8988T (cell line): Measurements from ENCODE around the gene WDR45.
A peak's percentile ranks its signal among the peaks of the same experiment; 100 is the strongest.

ENCODE experiments used
- DNase-seq: peaks from one replicate; pipeline ENCODE4 v3.0.0; 2011

WDR45 gene

DNA sequence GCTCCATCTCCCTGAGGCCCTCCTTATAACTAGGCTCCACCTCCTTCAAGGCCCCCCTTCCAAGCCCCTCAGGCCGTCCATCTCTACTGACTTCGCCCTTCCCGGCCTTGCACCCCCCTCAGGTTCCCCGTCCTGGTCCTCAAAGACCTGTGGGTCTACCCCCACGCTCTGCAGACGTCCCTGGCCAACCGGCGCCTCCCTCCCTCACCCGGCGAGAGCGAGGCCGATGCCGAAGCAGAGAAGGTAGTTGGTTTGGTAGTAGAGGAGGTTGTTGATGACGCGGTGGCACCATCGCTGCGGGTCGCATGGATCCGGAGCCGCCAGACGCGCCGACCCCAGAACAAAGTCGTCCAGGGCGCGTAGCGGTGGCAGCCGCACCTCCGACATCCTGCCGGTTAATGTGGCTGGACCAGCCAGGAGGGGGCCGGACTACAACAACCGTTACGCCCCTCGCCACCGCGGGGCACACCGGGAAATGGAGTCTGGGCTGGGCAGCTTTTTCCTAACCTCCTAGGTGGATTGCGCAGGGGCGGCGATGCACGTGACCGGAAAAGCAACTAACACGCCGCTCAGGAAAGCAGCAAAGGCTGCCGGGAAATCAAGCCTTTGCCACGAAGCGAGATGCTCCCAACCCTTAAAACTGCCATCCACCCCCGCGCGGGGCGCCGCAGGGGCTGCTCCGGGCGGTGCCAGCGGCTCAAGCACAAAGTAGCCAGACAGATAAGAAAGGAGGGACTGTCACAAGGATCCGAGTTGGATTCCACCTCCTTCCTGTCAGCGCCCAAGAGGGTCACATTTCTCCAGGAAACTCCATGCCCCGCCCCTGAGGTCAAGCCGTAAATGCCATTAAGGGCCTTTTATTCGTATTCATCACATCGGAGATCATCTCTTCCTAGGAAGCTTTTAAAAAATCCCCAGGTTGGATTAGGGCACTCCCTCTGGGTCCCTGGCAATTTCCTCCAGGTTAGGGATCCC lies 5.8 kb downstream of the WDR45 start, which contains the start of gene PRAF2:
PRAF2 (minus strand) TSS at position 402 of the 975 bp plus-strand sequence; CDS start at position 387, 15 bp downstream.
- no peak for DNase-seq

DNA sequence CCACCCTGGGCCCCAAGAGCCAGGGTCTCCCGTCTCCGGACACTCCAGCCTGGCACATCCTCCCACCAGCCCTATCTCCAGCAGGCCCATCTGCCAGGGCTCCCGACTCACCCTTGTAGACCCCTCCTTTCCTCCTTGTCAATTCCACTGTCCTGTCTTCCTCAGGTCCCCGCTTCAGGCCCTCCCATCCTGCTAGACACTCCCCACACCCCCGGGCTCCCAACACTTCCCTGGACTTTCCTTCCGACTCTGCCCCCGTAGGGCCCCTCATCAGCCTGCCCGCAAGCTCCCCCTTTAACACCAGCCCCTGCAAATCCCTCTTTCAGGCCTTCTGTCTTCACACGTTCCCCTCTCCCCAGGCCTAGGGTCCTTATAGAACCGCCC lies 7.0 kb downstream of the WDR45 start:
- DNase-seq, result peak; percentile 47

DNA sequence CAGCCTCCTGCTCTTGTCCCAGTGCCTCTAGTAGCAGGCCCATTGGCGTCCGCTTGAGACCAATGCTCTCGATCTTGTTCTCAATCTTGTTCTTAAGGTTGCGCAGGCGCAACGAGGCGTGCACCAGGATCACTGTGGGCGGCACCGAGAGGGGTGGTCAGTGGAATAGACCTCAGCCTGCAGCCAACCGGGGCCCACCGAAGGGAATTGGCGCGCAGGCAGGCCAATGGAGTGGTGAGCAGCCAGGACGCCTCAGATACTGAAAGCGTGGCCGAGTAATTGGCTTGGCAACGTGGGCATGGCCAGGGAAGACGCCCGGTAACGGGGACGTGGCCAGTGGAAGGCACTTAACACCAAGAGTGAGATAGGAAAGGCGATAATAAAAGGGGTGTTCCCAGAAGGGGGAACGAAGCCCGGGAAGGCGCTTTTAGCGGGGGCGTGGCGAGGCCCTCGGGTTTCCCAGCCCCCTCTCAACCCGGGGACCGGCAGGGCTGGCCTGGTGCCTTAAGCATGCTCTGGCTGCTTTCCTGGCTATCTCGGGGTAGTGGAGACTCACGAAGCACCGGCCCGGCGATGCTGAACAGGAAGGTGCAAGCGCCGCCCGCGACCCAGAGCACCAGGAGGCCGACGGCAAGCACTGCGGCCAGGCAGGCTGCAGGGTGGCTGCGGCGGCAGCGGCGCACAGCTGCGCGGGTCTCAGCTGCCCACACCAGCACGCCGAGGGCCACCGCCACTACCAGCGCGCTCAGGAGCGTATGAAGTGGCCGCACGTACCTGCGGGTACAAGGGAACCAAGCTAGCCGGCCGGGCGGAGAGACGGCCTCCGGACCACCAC lies 7.6 kb downstream of the WDR45 start:
- DNase-seq, result peak; percentile 47

DNA sequence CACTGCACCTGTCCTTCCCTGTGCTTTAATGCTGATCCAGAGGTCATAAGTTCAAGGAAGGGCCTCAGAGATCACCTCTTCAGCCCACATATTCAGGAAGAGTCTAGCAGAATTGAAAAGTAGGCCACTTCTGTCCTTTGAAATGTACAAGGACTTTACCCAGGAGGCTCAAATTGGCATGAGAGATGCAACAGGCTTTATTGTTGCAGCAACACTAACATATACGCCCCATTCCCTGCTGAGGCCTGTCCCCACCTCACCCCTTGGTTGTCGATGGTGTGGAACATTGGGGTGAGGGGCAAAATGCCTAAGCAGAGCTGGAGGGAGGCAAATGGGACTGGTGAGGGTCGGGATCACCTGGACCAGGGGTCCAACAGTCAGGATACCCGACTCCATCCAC lies 8.7 kb downstream of the WDR45 start:
- no peak for DNase-seq

GRCh38 chrX:49069038-49069437 lies 10.6 kb downstream of the WDR45 start:
- peak; percentile 51 for DNase-seq

- peak; percentile 40 for DNase-seq
Measured at GRCh38 chrX:49067285-49068120, 12.2 kb downstream of the WDR45 start.

GRCh38 chrX:49066690-49067089 lies 13.0 kb downstream of the WDR45 start:
- DNase-seq, result no peak

DNA sequence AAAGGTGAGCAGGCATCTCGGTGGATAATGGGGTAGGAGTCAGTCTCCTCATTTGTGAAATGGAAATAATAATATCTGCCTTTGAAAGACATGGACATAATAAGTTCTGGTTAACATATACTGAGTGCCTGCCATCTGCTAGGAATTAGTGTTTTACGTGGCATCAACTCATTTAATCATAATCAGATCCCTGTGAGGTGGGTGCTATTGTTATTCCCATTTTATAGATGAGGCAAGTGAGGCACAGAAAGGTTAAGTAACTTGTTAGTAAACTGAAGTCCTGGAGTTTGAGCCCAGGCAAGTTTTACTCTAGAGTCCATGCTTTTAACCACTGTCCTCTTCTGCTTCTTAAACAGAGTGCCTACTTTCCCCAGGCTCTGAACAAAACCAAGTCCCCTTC lies 13.4 kb downstream of the WDR45 start:
- peak; percentile 23 for DNase-seq

DNA sequence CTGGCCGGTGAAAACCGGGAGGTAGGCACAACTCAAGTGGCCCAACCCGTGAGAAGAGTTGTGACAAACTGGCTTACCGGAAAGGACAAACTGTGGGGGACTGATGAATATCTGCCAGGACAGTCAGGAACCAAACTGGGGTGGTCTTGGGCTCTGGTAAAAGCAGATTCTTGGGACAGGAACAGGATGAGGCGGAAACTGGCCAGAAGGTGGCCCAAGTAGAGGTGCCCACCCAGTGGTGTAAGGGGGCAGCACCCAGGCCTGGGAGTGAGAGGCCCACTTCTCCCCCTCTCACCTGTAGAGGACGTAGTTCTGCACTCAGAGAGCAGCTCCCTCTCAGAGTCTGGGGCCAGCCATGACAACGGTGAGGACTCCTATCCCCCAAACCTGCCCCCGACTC lies 15.0 kb downstream of the WDR45 start:
- peak; percentile 31 for DNase-seq

GRCh38 chrX:49064303-49064702 lies 15.4 kb downstream of the WDR45 start:
- no peak for DNase-seq

DNA sequence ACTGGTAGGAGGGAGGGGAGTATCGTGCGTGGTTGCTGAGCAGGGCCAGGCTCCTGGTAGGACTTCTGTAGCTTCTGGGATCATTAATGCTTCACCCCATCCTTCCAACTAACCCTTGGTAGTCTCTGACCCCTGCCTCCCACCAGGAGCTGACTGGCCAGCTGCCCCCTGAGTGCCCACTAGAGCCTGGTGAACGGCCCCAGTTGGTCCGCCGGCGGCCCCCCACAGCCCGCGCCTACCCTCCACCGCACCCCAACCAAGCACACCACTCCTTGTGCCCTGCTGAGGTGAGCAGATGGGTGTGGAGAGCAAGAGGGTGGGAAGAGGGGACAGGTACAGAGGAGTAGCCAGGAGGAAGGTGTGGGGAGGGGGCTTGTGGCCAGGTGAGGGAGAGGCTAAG lies 16.0 kb downstream of the WDR45 start:
- DNase-seq, result no peak

DNA sequence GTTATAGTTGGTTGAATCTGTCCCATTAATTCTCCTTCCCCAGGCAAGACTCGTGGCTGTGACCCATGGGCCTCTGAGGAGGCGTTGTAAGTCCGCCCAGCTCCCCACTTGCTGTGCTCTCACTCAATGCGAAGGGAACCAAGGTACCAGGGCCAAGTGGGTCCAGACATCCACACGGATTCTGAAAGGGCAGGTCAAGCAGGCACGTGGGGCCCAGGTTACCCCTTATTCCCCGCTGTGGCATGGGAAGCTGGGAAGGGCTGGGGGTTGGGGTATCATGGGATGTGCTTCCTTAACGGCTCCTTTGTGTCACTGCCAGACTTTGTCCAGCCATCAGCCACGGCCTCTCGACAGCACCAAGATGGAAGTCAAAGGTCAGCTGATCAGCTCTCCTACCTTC lies 17.8 kb downstream of the WDR45 start:
- no peak for DNase-seq

DNA sequence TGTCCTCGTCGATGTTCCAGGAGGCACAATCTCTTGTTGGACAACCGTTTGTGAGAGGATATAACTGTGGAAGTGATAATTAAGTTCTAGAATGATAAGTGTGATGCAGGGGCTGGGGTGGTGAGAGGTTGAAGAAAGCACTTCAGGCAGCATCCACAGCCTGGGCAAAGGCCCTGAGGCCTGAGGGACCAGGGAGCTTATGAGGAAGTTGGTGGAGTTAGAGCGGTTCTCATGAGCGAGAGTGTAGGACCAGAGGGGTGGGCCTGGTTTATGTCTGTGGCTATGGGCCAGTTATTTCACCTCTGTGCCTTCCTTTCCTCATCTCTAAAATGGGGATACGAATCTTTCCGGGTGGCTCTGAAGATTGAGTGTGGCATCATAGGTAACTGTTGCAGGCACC lies 18.2 kb downstream of the WDR45 start:
- no peak for DNase-seq

- no peak for DNase-seq
Measured at GRCh38 chrX:49060914-49061313, 18.8 kb downstream of the WDR45 start.

DNA sequence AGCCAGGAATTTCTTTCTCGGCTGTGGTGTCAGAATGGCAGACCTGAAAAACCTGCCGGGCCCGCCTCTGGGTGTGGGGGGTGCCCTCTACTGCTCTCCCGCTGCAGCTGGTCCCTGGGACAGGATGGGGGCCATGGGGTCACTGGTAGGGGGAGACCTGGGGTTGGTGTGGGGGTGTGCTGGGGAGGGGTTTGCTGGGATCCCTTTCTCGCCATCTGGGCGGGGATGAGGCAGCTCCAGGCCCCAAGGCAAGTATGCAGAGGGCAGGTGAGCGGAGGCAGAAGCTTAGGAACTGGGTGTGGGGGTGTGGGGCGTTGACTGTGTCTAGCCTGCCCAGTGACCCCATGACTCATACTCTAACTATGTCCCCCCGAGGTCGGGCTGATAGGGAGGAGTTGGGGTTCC lies 20.0 kb downstream of the WDR45 start:
- DNase-seq, result peak; percentile 28

GRCh38 chrX:49059201-49059600 lies 20.5 kb downstream of the WDR45 start:
- DNase-seq, result no peak

- no peak for DNase-seq
Measured at GRCh38 chrX:49058794-49059193, 20.9 kb downstream of the WDR45 start, which contains the start of gene CCDC120. Gene CCDC120, plus strand, starts transcription at chrX:49058999. Its CDS starts 3,043 bp downstream, at chrX:49062042.

GRCh38 chrX:49054073-49054762 lies 25.5 kb downstream of the WDR45 start:
- no peak for DNase-seq

DNA sequence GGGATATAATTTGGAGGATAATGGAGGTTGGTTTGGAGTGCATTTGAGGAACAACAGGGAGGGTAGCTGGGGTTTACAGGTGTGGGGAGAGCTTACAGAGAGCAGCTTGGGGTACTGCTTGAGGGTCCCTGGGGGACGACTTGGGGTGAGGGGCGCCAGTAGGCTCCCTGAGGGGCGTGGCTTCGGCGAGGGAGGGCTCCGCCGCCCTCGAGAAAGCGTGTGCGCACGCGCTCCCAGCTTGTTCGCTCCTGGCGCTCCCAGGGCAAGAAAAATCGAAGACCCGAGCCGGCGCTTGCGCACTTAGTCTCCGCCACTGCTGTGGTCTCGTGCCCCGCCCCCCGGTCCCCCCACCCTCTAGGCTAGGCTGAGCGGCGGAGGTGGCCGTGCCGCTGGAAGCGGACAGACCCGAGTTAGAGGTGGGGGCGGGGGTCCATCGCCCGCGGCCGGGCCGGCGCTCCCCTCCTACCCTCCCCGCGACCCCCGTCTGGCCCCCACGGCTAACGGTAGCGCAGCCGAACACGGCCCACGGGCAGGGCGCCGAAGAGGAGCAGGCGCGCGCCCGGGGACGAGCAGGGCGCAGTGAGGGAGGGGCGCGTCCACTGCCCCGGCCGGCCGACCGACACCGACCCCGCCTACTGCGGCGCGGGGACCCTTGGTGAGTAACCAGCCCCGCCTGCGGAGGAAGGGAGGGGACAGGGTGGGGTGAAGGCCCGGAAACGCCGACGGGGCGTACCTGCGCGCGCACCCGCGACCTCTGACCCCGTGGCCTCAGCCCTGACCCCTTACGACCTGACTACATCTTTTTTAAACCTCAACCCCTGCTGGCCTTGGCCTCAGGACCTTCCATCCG lies 26.2 kb downstream of the WDR45 start:
- peak; percentile 72 for DNase-seq

- no peak for DNase-seq
Measured at GRCh38 chrX:49043987-49044281, 35.8 kb downstream of the WDR45 start.
